Endodermal cell (in vitro differentiated cells): ENCODE measurements around the gene MT1H. TPM values are rescaled to one million over a fixed set of nuclear protein-coding genes. Genes with fewer than 3 reads are reported as not detected.

Experiments
- DNase-seq: peaks from one replicate; pipeline ENCODE4 v3.0.0-alpha.2; 2017
- H3K27ac ChIP-seq: 2 replicates; pipeline ENCODE4 v1.5.1; 2013; ENCODE audit warnings: mild to moderate bottlenecking, low read depth, low read length, moderate library complexity
- H3K27me3 ChIP-seq: 2 replicates; pipeline ENCODE4 v1.6.1; 2013; ENCODE audit warnings: mild to moderate bottlenecking, low read length, moderate library complexity; ENCODE audit not compliant: insufficient read depth, control insufficient read depth, poor library complexity, severe bottlenecking
- H3K36me3 ChIP-seq: 2 replicates; pipeline ENCODE4 v1.7.0; 2013; ENCODE audit warnings: mild to moderate bottlenecking, low read length, moderate library complexity; ENCODE audit not compliant: control insufficient read depth, insufficient read depth
- H3K4me1 ChIP-seq: one replicate; pipeline ENCODE4 v1.7.0; 2013; ENCODE audit warnings: low read length; ENCODE audit not compliant: control insufficient read depth, insufficient read depth
- H3K4me3 ChIP-seq: 2 replicates; pipeline ENCODE4 v1.5.1; 2013; ENCODE audit warnings: mild to moderate bottlenecking, low read length, moderate library complexity
- H3K9ac ChIP-seq: 2 replicates; pipeline ENCODE4 v1.6.1; 2013; ENCODE audit warnings: mild to moderate bottlenecking, low read length, moderate library complexity; ENCODE audit not compliant: poor library complexity, severe bottlenecking; ENCODE audit errors: extremely low read depth
- H3K9me3 ChIP-seq: 2 replicates; pipeline ENCODE4 v1.6.1; 2013; ENCODE audit warnings: mild to moderate bottlenecking, low read length, moderate library complexity; ENCODE audit not compliant: control insufficient read depth
- H3K27ac Mint-ChIP-seq: 2 replicates; pipeline ENCODE4 v1.8.0; 2020; ENCODE audit warnings: mixed read lengths
- H3K27me3 Mint-ChIP-seq: 2 replicates; pipeline ENCODE4 v1.8.0; 2021; ENCODE audit warnings: mild to moderate bottlenecking, mixed read lengths; ENCODE audit not compliant: insufficient read depth
- H3K36me3 Mint-ChIP-seq: 2 replicates; pipeline ENCODE4 v1.8.0; 2020; ENCODE audit warnings: low read depth, mixed read lengths
- H3K4me1 Mint-ChIP-seq: 2 replicates; pipeline ENCODE4 v1.8.0; 2020; ENCODE audit warnings: mixed read lengths
- H3K4me3 Mint-ChIP-seq: 2 replicates; pipeline ENCODE4 v1.8.0; 2020; ENCODE audit warnings: mild to moderate bottlenecking, moderate library complexity, mixed read lengths
- H3K9me3 Mint-ChIP-seq: 2 replicates; pipeline ENCODE4 v1.8.0; 2020; ENCODE audit warnings: mild to moderate bottlenecking, mixed read lengths
- WGBS, 2 experiments: methylation state at CpG; one replicate each; pipeline versions ENCODE4 v1.1.5 to v1.1.7; 2013; ENCODE audit warnings: missing lambda C conversion rate in 2 of 2, mixed read lengths in 1 of 2; ENCODE audit not compliant: insufficient coverage in 1 of 2, insufficient read length in 1 of 2; 5-methylcytosine and 5-hydroxymethylcytosine counted together
- total RNA-seq, 2 donors: library from RNA; stranded (reverse); fragmentation: NEBNext Ultra II Directional in 1 of 2; extraction: Animal tissue kit (Norgen Biotek cat#: 25700) in 1 of 2; gene quantifications; 2 replicates in 1 of 2; 3 replicates in 1 of 2; pipeline ENCODE4 v1.2.1, GENCODE V29; 2021
- TF ChIP-seq, protein P1 (sequence below): fragments of 200-600 bp; sonication (generic); conservative IDR thresholded peaks from 2 replicates; pipeline ENCODE4 v1.5.0; 2021; ENCODE audit warnings: antibody characterized with exemption, mild to moderate bottlenecking

MT1H gene
- total RNA-seq, 2 donors from 2014 or later: 1.6 TPM; not detected in 1

DNA sequence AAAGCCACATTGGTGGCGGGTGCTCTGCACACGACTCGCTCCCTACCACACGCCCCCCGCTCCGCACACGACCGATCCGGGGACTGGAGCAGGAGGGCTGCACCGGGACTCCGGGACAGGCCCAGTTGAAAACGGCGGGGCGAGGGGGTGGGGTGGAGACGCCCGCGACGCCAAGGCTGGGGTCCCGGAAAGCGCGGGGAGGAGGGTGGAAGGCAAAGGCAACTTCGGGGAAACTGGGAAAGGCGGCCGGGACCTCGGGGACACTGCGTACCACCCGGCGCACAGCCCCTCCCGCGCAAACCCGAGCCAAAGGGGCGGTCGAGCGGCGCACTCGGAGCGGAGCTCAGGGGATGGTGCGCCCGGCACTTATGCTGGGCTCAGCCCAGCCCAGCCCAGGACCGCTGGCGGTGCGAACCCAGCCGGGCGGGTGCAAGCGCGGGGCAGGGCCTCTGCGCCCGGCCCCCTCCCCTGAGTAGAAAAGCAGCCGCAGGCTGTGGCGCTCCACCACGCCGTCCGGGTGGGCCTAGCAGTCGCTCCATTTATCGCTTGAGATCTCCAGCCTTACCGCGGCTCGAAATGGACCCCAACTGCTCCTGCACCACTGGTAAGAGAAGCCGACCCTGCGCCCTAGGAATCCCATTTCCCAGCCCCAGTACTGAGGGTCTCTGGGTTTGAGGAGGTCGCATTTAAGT, 37.3 kb upstream of the MT1H start, which contains the start of gene MT1M:
Gene MT1M (plus strand): TSS at position 504 of the 692 bp plus-strand sequence. CDS start 73 bp downstream, at position 577.
- Mint-ChIP-seq H3K9me3 (no peaks in the 10 kb centered on the region), H3K4me3 (peak within 1 kb of the TSS; percentile 50), H3K27me3 (peaks cover 95% of the 10 kb centered on the region), H3K36me3 (no peaks in the 10 kb centered on the region), H3K27ac (no peak within 1 kb of the TSS), H3K4me1 (peaks cover 13% of the 10 kb centered on the region)
- Histone ChIP-seq H3K4me3 (peak within 1 kb of the TSS; percentile 67), H3K36me3 (no peaks in the 10 kb centered on the region), H3K9ac (no peak within 1 kb of the TSS), H3K27ac (no peak within 1 kb of the TSS), H3K4me1 (no peaks in the 10 kb centered on the region), H3K27me3 (peaks cover 96% of the 10 kb centered on the region), H3K9me3 (no peaks in the 10 kb centered on the region)
- WGBS, 2 experiments: 1% methylated on average over 12 to 60 of the region's 61 CpGs
- TF ChIP-seq, protein P1, sequence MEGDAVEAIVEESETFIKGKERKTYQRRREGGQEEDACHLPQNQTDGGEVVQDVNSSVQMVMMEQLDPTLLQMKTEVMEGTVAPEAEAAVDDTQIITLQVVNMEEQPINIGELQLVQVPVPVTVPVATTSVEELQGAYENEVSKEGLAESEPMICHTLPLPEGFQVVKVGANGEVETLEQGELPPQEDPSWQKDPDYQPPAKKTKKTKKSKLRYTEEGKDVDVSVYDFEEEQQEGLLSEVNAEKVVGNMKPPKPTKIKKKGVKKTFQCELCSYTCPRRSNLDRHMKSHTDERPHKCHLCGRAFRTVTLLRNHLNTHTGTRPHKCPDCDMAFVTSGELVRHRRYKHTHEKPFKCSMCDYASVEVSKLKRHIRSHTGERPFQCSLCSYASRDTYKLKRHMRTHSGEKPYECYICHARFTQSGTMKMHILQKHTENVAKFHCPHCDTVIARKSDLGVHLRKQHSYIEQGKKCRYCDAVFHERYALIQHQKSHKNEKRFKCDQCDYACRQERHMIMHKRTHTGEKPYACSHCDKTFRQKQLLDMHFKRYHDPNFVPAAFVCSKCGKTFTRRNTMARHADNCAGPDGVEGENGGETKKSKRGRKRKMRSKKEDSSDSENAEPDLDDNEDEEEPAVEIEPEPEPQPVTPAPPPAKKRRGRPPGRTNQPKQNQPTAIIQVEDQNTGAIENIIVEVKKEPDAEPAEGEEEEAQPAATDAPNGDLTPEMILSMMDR: no peak
- peak; percentile 76 for DNase-seq

DNA sequence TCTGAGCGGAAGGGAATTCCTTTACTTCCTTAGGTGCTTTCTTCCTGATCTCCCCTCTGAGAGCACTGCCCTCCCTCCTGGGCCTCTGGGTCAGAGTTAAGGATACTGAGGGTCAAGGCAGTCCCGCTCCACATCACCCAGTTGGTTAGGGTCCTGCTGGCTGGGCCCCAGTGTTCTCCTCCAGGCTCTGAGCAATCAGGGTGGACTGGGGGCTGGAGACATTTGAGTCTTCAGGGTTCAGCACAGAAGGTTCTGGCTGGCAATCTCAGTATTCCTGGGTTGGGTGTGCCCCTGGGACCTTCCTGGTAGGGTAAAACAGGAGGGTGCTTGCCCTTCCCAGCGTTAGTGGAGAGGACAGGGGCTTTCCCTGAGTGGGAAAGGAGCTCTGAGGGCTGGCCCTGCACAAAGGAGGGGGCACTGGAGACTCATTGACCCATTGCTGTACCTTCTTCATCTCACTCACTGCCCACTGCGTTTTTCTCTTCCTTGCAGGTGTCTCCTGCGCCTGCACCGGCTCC, 36.7 kb upstream of the MT1H start:
- H3K4me1 ChIP-seq: no peaks in the 10 kb centered on the region
- H3K27ac Mint-ChIP-seq: no peak overlapping the region
- peaks cover 15% of the 10 kb centered on the region for H3K4me1 Mint-ChIP-seq
- no peak overlapping the region for H3K9ac ChIP-seq
- whole genome bisulfite sequencing, 2 experiments: 17 to 19% methylated on average over 2 to 6 of the region's 6 CpGs
- H3K36me3 Mint-ChIP-seq: no peaks in the 10 kb centered on the region
- no peaks in the 10 kb centered on the region for H3K9me3 ChIP-seq
- no peak for DNase-seq
- no peaks in the 10 kb centered on the region for H3K36me3 ChIP-seq
- H3K4me3 ChIP-seq: peak overlapping the region; percentile 67
- peak overlapping the region; percentile 50 for H3K4me3 Mint-ChIP-seq
- H3K27me3 ChIP-seq: peaks cover 99% of the 10 kb centered on the region
- H3K9me3 Mint-ChIP-seq: no peaks in the 10 kb centered on the region
- no peak overlapping the region for H3K27ac ChIP-seq
- TF ChIP-seq, protein P1: no peak
- peaks cover 98% of the 10 kb centered on the region for H3K27me3 Mint-ChIP-seq

DNA sequence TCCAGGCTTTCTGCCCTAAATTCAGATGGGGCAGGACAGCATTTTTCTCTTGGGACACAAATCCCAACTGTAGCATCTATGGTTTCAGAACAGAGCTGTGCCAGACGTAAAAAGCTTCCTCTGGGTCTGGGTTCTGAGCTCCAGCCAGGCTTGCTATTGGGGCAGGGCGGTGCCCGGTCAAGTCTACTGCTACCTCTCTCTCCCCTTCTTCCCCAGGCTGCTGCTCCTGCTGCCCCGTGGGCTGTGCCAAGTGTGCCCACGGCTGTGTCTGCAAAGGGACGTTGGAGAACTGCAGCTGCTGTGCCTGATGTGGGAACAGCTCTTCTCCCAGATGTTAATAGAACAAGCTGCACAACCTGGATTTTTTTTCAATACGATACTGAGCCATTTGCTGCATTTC, 36.1 kb upstream of the MT1H start:
- no peaks in the 10 kb centered on the region for H3K4me1 ChIP-seq
- no peaks in the 10 kb centered on the region for H3K9me3 ChIP-seq
- no peaks in the 10 kb centered on the region for H3K36me3 Mint-ChIP-seq
- TF ChIP-seq, protein P1: no peak
- H3K9me3 Mint-ChIP-seq: no peaks in the 10 kb centered on the region
- peaks cover 100% of the 10 kb centered on the region for H3K27me3 Mint-ChIP-seq
- no peak overlapping the region for H3K27ac ChIP-seq
- no peak overlapping the region for H3K9ac ChIP-seq
- no peaks in the 10 kb centered on the region for H3K36me3 ChIP-seq
- no peak overlapping the region for H3K27ac Mint-ChIP-seq
- peaks cover 18% of the 10 kb centered on the region for H3K4me1 Mint-ChIP-seq
- H3K27me3 ChIP-seq: peaks cover 100% of the 10 kb centered on the region
- H3K4me3 Mint-ChIP-seq: no peak overlapping the region
- no peak overlapping the region for H3K4me3 ChIP-seq
- 47 to 67% methylated on average over 5 to 7 of the region's 7 CpGs for WGBS, 2 experiments
- no peak for DNase-seq
